Epithelial cell of proximal tubule (primary cell): ENCODE results near the gene RANBP17. TPM values are rescaled to one million over a fixed set of nuclear protein-coding genes. Genes with fewer than 3 reads are reported as not detected.

ENCODE experiments used
- DNase-seq: peaks from one replicate; pipeline ENCODE4 v3.0.0-alpha.2; 2011; ENCODE audit warnings: low read depth
- H3K4me3 ChIP-seq: 2 replicates; pipeline ENCODE4 v1.5.1; 2011; ENCODE audit warnings: low read depth, mild to moderate bottlenecking, low read length
- CTCF ChIP-seq: conservative IDR thresholded peaks from 2 replicates; pipeline ENCODE4 v1.5.1; 2012; ENCODE audit warnings: low read depth, mild to moderate bottlenecking, low read length
- total RNA-seq: library from RNA; depleted of rRNA; stranded (reverse); fragments of >200 nt; gene quantifications from 2 replicates; pipeline ENCODE4 v1.2.3, GENCODE V29; 2015

Gene RANBP17
- total RNA-seq, 1 donor from 2014 or later = 15.0 TPM

GRCh38 chr5:171340491-171340890 lies 478.7 kb downstream of the RANBP17 start:
- no peak for DNase-seq
- no peak for TF ChIP-seq CTCF
- H3K4me3 ChIP-seq = no peak overlapping the region

- no peak overlapping the region for H3K4me3 ChIP-seq
- TF ChIP-seq CTCF = peak; percentile 85
- peak; percentile 19 for DNase-seq
Observed at GRCh38 chr5:171342362-171343111, 480.7 kb downstream of the RANBP17 start.

GRCh38 chr5:171344936-171345608 lies 483.3 kb downstream of the RANBP17 start:
- TF ChIP-seq CTCF = no peak
- H3K4me3 ChIP-seq = no peak overlapping the region
- DNase-seq = no peak

Other genes with a start within 250 kb of the RANBP17 start
- not detected in 2 replicates for gene GABRP, start 78.3 kb upstream of the RANBP17 start, total RNA-seq